AG09319 (cell line): Measurements from ENCODE around the gene LEMD1.

ENCODE experiments used
- DNase-seq: peaks from one replicate; pipeline ENCODE4 v3.0.0-alpha.2; 2010; ENCODE audit warnings: low read depth; ENCODE audit errors: extremely low read depth
- TF ChIP-seq, protein P1 (sequence below): IDR thresholded peaks from 2 replicates; pipeline ENCODE4 v1.5.1; 2011; ENCODE audit warnings: low read depth, mild to moderate bottlenecking, inconsistent platforms, low read length, moderate library complexity

LEMD1 gene

DNA sequence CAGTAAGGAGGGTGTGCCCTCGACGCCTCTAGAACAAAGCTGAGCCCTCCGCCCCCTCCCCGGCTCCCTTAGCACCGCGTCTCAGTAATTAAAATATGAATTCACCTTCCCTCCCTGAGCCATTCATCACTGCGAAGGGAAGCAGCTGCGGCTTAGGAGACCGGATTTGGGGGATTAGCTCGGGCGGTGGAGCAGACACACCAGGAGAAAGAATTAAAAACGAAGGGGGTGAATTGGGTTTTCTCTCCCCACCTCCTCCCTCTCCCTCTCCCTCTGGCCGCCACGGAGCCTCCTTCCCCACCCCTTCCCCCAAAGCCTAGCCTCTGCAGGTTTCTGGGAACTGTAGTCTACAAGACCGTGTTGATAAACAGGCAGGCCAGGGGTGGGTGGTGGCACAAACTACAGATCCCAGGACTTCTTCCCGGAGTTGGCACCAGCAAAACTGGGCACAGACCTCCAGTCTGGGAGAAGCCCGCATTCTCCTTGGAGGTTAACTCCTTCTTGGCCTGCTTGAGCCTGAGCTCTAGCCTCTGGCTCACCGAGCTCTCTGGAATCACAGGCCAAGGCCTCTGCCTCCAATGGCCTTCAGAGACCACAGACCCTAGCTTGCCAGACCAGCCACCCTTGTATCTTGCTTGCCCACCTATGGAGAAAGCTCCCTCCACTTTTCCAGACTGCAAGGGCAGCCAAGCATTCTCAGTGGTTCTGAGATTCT is 23.2 kb upstream of the LEMD1 start:
- no peak for DNase-seq
- TF ChIP-seq, protein P1, sequence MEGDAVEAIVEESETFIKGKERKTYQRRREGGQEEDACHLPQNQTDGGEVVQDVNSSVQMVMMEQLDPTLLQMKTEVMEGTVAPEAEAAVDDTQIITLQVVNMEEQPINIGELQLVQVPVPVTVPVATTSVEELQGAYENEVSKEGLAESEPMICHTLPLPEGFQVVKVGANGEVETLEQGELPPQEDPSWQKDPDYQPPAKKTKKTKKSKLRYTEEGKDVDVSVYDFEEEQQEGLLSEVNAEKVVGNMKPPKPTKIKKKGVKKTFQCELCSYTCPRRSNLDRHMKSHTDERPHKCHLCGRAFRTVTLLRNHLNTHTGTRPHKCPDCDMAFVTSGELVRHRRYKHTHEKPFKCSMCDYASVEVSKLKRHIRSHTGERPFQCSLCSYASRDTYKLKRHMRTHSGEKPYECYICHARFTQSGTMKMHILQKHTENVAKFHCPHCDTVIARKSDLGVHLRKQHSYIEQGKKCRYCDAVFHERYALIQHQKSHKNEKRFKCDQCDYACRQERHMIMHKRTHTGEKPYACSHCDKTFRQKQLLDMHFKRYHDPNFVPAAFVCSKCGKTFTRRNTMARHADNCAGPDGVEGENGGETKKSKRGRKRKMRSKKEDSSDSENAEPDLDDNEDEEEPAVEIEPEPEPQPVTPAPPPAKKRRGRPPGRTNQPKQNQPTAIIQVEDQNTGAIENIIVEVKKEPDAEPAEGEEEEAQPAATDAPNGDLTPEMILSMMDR = no peak

DNA sequence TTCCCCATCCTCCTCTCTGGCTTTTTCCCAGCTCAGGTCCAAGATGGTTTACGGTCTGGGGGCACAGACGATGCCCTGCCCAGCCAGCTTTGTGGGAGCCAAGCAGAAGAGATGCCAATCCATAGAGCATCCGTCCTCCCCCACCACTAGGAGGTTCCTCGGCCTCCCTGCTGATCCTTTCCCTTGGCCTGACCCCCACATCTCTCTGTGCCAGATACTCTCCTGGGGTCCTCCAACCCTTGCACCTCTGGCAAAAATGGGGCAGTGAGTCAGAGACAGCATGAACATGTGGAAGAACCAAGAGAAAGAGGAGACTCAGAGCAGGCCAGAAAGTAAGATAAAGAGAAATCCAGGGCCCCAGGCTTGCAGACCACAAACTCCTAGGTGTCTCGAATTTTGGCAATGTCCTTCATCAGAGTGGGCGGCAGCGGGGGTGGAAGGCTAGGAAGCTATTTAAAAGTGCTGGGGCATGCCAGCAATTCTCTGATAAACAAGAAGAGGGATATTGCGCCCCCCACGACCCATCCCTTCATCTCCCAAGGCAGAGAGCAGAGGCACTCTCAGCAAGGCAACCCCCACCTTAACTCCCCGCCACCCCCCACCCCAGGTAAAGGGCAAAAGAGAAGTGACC is 22.6 kb upstream of the LEMD1 start:
- TF ChIP-seq, protein P1 = no peak
- no peak for DNase-seq

DNA sequence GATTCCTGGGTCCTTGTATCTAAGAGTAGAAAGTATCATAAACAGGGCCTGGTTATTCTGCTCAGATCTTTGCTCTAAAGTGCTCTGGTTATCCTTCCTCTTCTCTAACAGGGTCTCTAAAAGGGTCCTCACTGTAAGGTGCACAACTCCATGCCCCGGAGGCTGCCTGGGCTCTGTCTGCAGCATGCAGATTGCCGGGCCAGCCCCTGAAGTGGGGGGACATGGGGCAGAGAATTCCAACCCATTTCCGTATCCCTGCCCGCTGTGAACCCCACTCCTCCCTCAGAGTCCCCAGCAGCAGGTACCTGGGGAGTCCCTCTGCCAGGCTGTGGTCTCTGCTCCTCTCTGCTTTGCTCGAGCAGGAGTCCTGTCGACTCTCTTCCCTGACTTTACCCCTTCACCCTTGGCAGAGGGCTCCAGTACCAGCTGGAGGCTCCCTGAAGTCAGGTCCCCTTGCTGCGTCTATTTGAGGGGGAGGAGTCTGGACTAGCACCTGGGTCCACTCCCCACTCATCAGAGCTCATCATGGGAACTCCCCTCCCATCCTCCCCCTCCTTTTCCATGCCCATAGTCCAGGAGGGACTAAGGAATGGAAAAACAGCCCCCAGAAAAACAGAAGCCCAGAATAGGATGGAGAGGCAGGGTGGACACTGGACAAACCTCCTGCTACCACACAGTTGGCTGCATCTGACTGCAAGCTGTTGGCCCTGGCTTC is 21.9 kb upstream of the LEMD1 start:
- TF ChIP-seq, protein P1 = no peak
- no peak for DNase-seq

DNA sequence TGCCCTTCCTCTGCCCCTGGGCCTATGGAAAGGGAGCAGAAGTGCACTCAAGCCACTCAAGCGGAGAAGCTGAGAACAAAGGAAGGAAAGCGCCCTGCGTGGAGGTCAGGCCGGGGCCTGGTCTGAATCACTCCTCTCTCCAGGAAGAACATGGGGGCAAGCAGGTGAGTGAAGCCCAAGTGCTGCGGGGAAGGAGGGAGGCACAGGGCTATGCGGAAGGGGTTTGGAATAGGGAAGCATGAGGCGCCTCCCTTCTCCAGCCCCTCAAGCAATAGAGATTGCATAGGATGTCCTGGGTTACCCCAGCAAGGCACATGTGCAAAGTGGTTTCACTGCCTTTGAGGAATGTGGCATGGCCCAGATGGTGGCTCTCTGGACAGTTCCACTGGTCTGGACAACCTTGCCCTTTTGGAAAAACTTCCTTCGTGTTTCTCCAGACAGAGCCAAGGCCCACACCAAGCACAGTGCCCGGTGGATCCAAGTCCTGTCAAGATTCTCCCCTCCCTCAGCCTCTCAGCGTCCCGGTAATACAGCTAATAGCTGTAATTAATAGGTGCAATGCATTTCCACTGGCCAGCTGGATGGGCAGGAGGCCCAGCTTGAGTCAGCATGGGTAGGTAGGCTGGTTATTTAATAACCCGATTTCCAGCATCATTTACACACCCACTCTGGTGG is 20.3 kb upstream of the LEMD1 start:
- TF ChIP-seq, protein P1 = no peak

DNA sequence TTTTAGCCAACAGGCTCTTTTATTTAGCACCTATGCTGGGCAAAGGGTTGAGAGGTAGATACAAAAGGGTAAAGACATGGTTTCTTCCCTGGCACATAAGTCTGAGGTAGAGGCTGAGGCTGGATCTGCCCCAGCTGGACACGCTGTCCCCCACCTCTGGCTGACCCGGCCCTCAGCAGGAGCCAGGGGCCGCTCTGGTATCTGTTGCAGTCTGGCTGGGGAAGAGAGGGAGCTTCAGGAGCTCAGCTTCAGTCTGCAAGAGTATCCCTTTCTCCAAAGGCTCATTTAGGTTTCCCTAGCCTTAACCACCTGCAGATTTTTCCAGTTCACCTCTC is 19.8 kb upstream of the LEMD1 start:
- TF ChIP-seq, protein P1 = no peak
- DNase-seq = no peak

More for the DNA sequence above, 20.3 kb upstream of the LEMD1 start:
- DNase-seq = no peak

DNA sequence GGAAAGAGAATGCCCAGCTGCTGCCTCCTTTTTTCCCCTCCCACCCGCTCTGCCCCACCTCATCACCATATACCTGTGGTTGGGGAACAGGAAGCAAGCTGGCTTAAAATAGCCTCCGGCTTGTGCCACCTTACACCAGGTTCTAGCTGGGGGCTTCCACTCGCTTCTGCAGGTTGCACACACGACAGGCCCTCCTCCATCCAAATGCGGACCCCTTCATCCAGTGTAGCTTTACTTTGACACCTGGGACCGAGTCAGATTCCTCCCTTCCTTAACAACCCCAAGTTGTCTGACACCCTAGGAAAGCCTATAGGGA is 19.4 kb upstream of the LEMD1 start:
- TF ChIP-seq, protein P1 = no peak
- DNase-seq = no peak
